WTC11 (cell line): ENCODE results near the gene PIKFYVE. TPM values are rescaled to one million over a fixed set of nuclear protein-coding genes. Genes with fewer than 3 reads are reported as not detected.

Source experiments
- ATAC-seq: fragments of 200-7000 bp; cut with Tn5 transposase; 2 replicates; pipeline ENCODE4 v1.10.0; 2021; ENCODE audit warnings: mild to moderate bottlenecking, moderate library complexity
- CTCF ChIA-PET: fragments of 300-600 bp; sonication (Branson Sonifier 250); formaldehyde crosslinking; loops from one replicate; lab custom pipeline; 2021; ENCODE audit warnings: antibody characterized with exemption; lab: Charles Lee
- POLR2A ChIA-PET: fragments of 350-600 bp; sonication (Branson Sonifier 250); formaldehyde crosslinking; loops from one replicate; lab custom pipeline; 2021; ENCODE audit warnings: antibody characterized with exemption; lab: Charles Lee
- DNase-seq: peaks from one replicate; pipeline ENCODE4 v3.0.0; 2021; ENCODE audit warnings: low spot score
- H3K27ac Mint-ChIP-seq: 2 replicates; pipeline ENCODE4 v1.8.0; 2021; ENCODE audit warnings: mixed read lengths
- H3K27me3 Mint-ChIP-seq: 2 replicates; pipeline ENCODE4 v1.8.0; 2021; ENCODE audit warnings: low read depth, mild to moderate bottlenecking, moderate library complexity, mixed read lengths
- H3K36me3 Mint-ChIP-seq: 2 replicates; pipeline ENCODE4 v1.8.0; 2021; ENCODE audit warnings: mixed read lengths
- H3K4me1 Mint-ChIP-seq: 2 replicates; pipeline ENCODE4 v1.8.0; 2022; ENCODE audit warnings: mixed read lengths
- H3K4me3 Mint-ChIP-seq: 2 replicates; pipeline ENCODE4 v1.8.0; 2021; ENCODE audit warnings: mild to moderate bottlenecking, moderate library complexity, mixed read lengths
- H3K9me3 Mint-ChIP-seq: 2 replicates; pipeline ENCODE4 v1.8.0; 2021; ENCODE audit warnings: mixed read lengths
- ATF1 ChIP-seq: sonication (generic); formaldehyde crosslinking; IDR thresholded peaks from 2 replicates; pipeline ENCODE4 v1.8.1; 2023; ENCODE audit warnings: mild to moderate bottlenecking, moderate library complexity, missing genetic modification reagents
- ATF6 ChIP-seq: sonication (generic); formaldehyde crosslinking; IDR thresholded peaks from 2 replicates; pipeline ENCODE4 v1.8.1; 2023; ENCODE audit warnings: mild to moderate bottlenecking, missing genetic modification reagents
- CBFB ChIP-seq: sonication (generic); formaldehyde crosslinking; IDR thresholded peaks from 2 replicates; pipeline ENCODE4 v1.8.1; 2022; ENCODE audit warnings: mild to moderate bottlenecking, low read depth, missing genetic modification reagents
- CREB1 ChIP-seq: sonication (generic); formaldehyde crosslinking; IDR thresholded peaks from 2 replicates; pipeline ENCODE4 v1.8.0; 2023; ENCODE audit warnings: mild to moderate bottlenecking, missing genetic modification reagents
- ELF4 ChIP-seq: sonication (generic); formaldehyde crosslinking; IDR thresholded peaks from 2 replicates; pipeline ENCODE4 v1.8.1; 2022; ENCODE audit warnings: low read depth, mild to moderate bottlenecking, moderate library complexity, missing genetic modification reagents
- ESRRA ChIP-seq: sonication (generic); formaldehyde crosslinking; IDR thresholded peaks from 2 replicates; pipeline ENCODE4 v1.8.1; 2022; ENCODE audit warnings: mild to moderate bottlenecking, missing genetic modification reagents, borderline replicate concordance
- ETV6 ChIP-seq: sonication (generic); formaldehyde crosslinking; IDR thresholded peaks from 2 replicates; pipeline ENCODE4 v1.8.1; 2022; ENCODE audit warnings: mild to moderate bottlenecking, missing genetic modification reagents
- GTF2I ChIP-seq: fragments of 250-450 bp; sonication (Bioruptor Pico); conservative IDR thresholded peaks from 2 replicates; pipeline ENCODE4 v1.4.0; 2021; ENCODE audit warnings: mild to moderate bottlenecking
- KAT7 ChIP-seq: sonication (generic); formaldehyde crosslinking; IDR thresholded peaks from 2 replicates; pipeline ENCODE4 v1.8.1; 2023; ENCODE audit warnings: missing genetic modification reagents, mild to moderate bottlenecking, borderline replicate concordance
- MXD4 ChIP-seq: fragments of 250-450 bp; sonication (Bioruptor Pico); IDR thresholded peaks from 2 replicates; pipeline ENCODE4 v1.8.0; 2021; ENCODE audit warnings: mild to moderate bottlenecking, moderate library complexity, borderline replicate concordance
- NFATC4 ChIP-seq: fragments of 250-450 bp; sonication (Bioruptor Pico); IDR thresholded peaks from 2 replicates; pipeline ENCODE4 v1.9.0; 2021; ENCODE audit warnings: mild to moderate bottlenecking
- NFYB ChIP-seq: sonication (generic); formaldehyde crosslinking; conservative IDR thresholded peaks from 2 replicates; pipeline ENCODE4 v1.8.0; 2022; ENCODE audit warnings: low read depth, missing genetic modification reagents
- NR1H2 ChIP-seq: sonication (generic); formaldehyde crosslinking; IDR thresholded peaks from 2 replicates; pipeline ENCODE4 v1.9.0; 2021; ENCODE audit warnings: mild to moderate bottlenecking, moderate library complexity, missing genetic modification reagents
- NR2C2 ChIP-seq: sonication (generic); formaldehyde crosslinking; IDR thresholded peaks from 2 replicates; pipeline ENCODE4 v1.8.0; 2022; ENCODE audit warnings: mild to moderate bottlenecking, missing genetic modification reagents
- RELA ChIP-seq: sonication (generic); formaldehyde crosslinking; IDR thresholded peaks from 2 replicates; pipeline ENCODE4 v1.8.1; 2022; ENCODE audit warnings: missing genetic modification reagents, mild to moderate bottlenecking, borderline replicate concordance
- ZNF138 ChIP-seq: sonication (generic); formaldehyde crosslinking; conservative IDR thresholded peaks from 2 replicates; pipeline ENCODE4 v1.8.1; 2022; ENCODE audit warnings: mild to moderate bottlenecking, moderate library complexity, missing genetic modification reagents
- ZNF232 ChIP-seq: sonication (generic); formaldehyde crosslinking; IDR thresholded peaks from 2 replicates; pipeline ENCODE4 v1.8.0; 2022; ENCODE audit warnings: mild to moderate bottlenecking, missing genetic modification reagents
- ZNF512 ChIP-seq: sonication (generic); formaldehyde crosslinking; IDR thresholded peaks from 2 replicates; pipeline ENCODE4 v1.8.1; 2022; ENCODE audit warnings: missing genetic modification reagents, borderline replicate concordance
- ZNF671 ChIP-seq: fragments of 250-450 bp; sonication (Bioruptor Pico); IDR thresholded peaks from 2 replicates; pipeline ENCODE4 v1.8.0; 2021; ENCODE audit warnings: mild to moderate bottlenecking
- total RNA-seq: library from RNA; stranded (reverse); gene quantifications from 3 replicates; pipeline ENCODE4 v1.2.3, GENCODE V29; 2021
- TF ChIP-seq, protein P1 (sequence below): sonication (generic); formaldehyde crosslinking; IDR thresholded peaks from 2 replicates; pipeline ENCODE4 v1.8.0; 2022; ENCODE audit warnings: missing genetic modification reagents
- TF ChIP-seq, protein P2 (sequence below): sonication (generic); formaldehyde crosslinking; IDR thresholded peaks from 2 replicates; pipeline ENCODE4 v1.8.0; 2022; ENCODE audit warnings: mild to moderate bottlenecking, missing genetic modification reagents
- TF ChIP-seq, protein P3 (sequence below): fragments of 250-450 bp; sonication (Bioruptor Pico); IDR thresholded peaks from 2 replicates; pipeline ENCODE4 v2.1.2; 2022; ENCODE audit warnings: mild to moderate bottlenecking, moderate library complexity

The PIKFYVE gene
- total RNA-seq, 1 experiment from 2014 or later, result 36.1 TPM

DNA sequence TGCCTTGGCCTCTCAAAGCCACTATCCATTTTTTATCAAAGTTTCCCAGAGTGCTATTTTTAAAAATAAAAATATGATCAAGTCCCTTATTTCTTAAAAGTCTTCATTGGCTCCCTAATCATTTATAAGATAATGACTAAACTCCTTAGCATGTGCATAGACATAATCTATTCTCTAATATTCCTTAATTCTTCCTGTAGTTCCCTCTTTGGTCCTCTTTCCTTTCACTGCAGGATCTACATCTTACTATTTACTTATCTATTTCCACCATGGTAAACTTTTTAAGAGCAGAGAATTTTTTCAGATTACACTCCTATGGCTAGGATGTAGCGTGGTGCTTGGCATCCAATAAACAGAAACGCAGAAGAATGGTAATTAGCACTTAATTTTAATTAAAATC lies 30.2 kb upstream of the PIKFYVE start:
- Mint-ChIP-seq H3K27me3 (no peaks in the 10 kb centered on the region), H3K4me3 (no peak overlapping the region), H3K36me3 (peaks cover 66% of the 10 kb centered on the region), H3K4me1 (no peaks in the 10 kb centered on the region), H3K9me3 (peaks cover 27% of the 10 kb centered on the region), H3K27ac (no peak overlapping the region)
- ChIA-PET POLR2A (no interaction called here), CTCF (no interaction called here)
- ATAC-seq (no peak), DNase-seq (no peak)
- no peak for TF ChIP-seq ETV6
- no peak for TF ChIP-seq ATF1 (CRISPR knock-in tag)
- TF ChIP-seq MXD4 (CRISPR knock-in tag), result no peak
- TF ChIP-seq KAT7 (CRISPR knock-in tag), result no peak
- TF ChIP-seq ELF4 (CRISPR knock-in tag), result no peak
- no peak for TF ChIP-seq NFATC4 (CRISPR knock-in tag)
- TF ChIP-seq ZNF671, result no peak
- TF ChIP-seq NFYB, result no peak
- TF ChIP-seq, protein P1, sequence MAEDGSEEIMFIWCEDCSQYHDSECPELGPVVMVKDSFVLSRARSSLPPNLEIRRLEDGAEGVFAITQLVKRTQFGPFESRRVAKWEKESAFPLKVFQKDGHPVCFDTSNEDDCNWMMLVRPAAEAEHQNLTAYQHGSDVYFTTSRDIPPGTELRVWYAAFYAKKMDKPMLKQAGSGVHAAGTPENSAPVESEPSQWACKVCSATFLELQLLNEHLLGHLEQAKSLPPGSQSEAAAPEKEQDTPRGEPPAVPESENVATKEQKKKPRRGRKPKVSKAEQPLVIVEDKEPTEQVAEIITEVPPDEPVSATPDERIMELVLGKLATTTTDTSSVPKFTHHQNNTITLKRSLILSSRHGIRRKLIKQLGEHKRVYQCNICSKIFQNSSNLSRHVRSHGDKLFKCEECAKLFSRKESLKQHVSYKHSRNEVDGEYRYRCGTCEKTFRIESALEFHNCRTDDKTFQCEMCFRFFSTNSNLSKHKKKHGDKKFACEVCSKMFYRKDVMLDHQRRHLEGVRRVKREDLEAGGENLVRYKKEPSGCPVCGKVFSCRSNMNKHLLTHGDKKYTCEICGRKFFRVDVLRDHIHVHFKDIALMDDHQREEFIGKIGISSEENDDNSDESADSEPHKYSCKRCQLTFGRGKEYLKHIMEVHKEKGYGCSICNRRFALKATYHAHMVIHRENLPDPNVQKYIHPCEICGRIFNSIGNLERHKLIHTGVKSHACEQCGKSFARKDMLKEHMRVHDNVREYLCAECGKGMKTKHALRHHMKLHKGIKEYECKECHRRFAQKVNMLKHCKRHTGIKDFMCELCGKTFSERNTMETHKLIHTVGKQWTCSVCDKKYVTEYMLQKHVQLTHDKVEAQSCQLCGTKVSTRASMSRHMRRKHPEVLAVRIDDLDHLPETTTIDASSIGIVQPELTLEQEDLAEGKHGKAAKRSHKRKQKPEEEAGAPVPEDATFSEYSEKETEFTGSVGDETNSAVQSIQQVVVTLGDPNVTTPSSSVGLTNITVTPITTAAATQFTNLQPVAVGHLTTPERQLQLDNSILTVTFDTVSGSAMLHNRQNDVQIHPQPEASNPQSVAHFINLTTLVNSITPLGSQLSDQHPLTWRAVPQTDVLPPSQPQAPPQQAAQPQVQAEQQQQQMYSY (CRISPR knock-in tag), result no peak
- no peak for TF ChIP-seq ESRRA (CRISPR knock-in tag)
- TF ChIP-seq CBFB (CRISPR knock-in tag), result no peak
- TF ChIP-seq, protein P2, sequence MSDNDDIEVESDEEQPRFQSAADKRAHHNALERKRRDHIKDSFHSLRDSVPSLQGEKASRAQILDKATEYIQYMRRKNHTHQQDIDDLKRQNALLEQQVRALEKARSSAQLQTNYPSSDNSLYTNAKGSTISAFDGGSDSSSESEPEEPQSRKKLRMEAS (CRISPR knock-in tag), result no peak
- TF ChIP-seq RELA (CRISPR knock-in tag), result no peak
- no peak for TF ChIP-seq NR2C2
- no peak for TF ChIP-seq NR1H2 (CRISPR knock-in tag)
- no peak for TF ChIP-seq CREB1
- TF ChIP-seq, protein P3, sequence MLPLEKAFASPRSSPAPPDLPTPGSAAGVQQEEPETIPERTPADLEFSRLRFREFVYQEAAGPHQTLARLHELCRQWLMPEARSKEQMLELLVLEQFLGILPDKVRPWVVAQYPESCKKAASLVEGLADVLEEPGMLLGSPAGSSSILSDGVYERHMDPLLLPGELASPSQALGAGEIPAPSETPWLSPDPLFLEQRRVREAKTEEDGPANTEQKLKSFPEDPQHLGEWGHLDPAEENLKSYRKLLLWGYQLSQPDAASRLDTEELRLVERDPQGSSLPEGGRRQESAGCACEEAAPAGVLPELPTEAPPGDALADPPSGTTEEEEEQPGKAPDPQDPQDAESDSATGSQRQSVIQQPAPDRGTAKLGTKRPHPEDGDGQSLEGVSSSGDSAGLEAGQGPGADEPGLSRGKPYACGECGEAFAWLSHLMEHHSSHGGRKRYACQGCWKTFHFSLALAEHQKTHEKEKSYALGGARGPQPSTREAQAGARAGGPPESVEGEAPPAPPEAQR (CRISPR knock-in tag), result no peak
- TF ChIP-seq ATF6, result no peak
- TF ChIP-seq ZNF138, result no peak

GRCh38 chr2:208239770-208240493 lies 26.1 kb upstream of the PIKFYVE start:
- Mint-ChIP-seq H3K27ac (no peak overlapping the region; the same call in 1 of the 2 replicates), H3K36me3 (peaks cover 91% of the 10 kb centered on the region), H3K4me1 (0 out of 2 replicates have a peak, but pooled peaks cover 3% of the 10 kb centered on the region), H3K9me3 (peaks cover 9% of the 10 kb centered on the region), H3K27me3 (no peaks in the 10 kb centered on the region), H3K4me3 (no peak overlapping the region)
- ChIA-PET POLR2A (no interaction called here), CTCF (interaction anchor here (0.9 kb wide), 1 partner anchor 15 kb away, joined by 3 read pairs; the partner anchor contains the start of gene IDH1)
- ATAC-seq (no peak), DNase-seq (no peak)
- TF ChIP-seq NR1H2 (CRISPR knock-in tag) (no peak), ZNF232 (CRISPR knock-in tag) (no peak), ZNF512 (CRISPR knock-in tag) (no peak), MXD4 (CRISPR knock-in tag) (no peak), GTF2I (no peak)
- TF ChIP-seq, protein P2 (CRISPR knock-in tag), result no peak
